Right renal pelvis (tissue), 4 donors: ENCODE results near the gene PRR18. TPM values are rescaled to one million over a fixed set of nuclear protein-coding genes. Genes with fewer than 3 reads are reported as not detected.

Experiments used
- DNase-seq, 4 donors: peaks; one replicate each; pipeline ENCODE4 v3.0.0-alpha.2; 2013; ENCODE audit warnings: low read depth in 4 of 4, low spot score in 3 of 4, missing footprints in 1 of 4
- polyA plus RNA-seq, 4 donors: library from polyadenylated mRNA; unstranded; fragments of 120-200 nt; gene quantifications; one replicate each; pipeline ENCODE4 v1.2.1, GENCODE V29; 2013; ENCODE audit not compliant: insufficient read length in 4 of 4

The PRR18 gene
- polyA plus RNA-seq, 4 donors = 0.26 to 0.43 (median 0.31) TPM

DNA sequence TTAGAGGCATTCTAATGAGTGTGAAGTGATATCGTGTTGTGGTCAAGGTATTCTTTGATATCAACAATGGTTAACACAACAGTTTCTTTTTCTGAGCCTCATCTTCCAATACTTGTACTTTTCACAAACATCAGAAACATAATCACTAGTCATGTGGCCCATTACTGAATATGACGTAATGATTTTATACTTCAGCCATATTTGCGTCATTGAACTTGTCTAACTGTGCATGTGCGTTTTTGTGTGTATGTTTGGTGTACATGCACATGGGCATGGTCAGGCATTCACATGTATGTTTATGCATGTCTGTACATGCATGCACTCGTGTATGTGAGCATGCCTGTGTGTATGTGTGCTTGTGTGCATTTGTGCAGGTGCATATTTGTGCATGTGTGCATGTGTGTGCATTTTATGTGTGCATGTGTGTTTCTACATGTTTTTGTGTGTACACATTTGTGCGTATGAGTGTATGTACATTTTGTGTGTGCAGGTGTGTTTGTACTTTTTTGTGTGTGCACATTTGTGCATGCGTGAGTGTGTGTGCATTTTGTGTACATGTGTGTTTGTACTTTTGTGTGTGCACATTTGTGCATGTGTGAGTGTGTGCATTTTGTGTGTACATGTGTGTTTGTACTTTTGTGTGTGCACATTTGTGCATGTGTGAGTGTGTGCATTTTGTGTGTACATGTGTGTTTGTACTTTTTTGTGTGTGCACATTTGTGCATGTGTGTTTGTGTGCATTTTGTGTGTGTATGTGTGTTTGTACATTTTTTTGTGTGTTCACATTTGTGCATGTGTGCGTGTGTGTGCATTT is 29.4 kb downstream of the PRR18 start:
- no peak for DNase-seq

GRCh38 chr6:166277892-166278578 is 30.2 kb downstream of the PRR18 start:
- no peak for DNase-seq

- no peak for DNase-seq
Measured at GRCh38 chr6:166277018-166277417, 31.2 kb downstream of the PRR18 start.

GRCh38 chr6:166275714-166276166 is 32.5 kb downstream of the PRR18 start:
- DNase-seq = peak in 1 of 4 donors; percentile 41

- no peak for DNase-seq
Measured at GRCh38 chr6:166274739-166275370, 33.3 kb downstream of the PRR18 start.

DNA sequence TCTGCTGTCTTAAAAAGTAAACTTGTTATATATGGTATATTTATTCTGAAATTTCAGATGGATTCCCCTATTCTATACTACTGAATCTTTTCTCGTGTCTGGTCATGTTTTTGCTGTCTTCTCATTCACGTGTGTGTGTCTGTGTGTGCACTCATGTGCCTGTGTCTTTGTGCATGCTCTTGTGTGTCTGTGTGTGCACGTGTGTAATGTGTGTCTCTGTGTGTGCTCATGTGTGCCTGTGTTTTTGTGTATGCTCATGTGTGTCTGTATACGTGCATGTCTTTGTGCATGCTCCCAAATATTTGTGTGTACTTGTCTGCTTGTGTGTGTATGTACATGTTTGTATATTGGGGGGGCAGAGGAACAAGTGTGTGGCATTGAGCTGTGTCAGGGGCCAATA is 34.0 kb downstream of the PRR18 start:
- DNase-seq = no peak

DNA sequence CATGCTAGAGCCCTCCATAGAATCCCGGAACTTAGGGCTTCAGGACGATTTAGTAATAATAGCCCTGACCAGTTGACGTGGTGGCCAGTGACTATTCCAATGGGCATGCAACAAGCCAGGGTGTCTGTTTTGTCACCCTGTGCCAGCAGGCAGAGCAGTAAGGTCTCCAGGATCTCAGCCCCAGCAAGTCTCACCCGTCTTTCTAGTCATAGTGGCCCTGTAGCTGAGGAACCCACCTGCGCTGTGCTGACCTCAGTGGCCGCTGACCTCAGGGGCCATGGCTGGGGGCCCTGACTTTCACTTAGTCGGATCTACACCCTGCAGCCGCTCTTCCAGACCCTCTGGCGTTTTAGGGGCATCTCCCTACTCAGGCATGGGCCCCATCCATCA is 36.8 kb downstream of the PRR18 start:
- no peak for DNase-seq

GRCh38 chr6:166270706-166271375 is 37.4 kb downstream of the PRR18 start:
- DNase-seq = no peak

DNA sequence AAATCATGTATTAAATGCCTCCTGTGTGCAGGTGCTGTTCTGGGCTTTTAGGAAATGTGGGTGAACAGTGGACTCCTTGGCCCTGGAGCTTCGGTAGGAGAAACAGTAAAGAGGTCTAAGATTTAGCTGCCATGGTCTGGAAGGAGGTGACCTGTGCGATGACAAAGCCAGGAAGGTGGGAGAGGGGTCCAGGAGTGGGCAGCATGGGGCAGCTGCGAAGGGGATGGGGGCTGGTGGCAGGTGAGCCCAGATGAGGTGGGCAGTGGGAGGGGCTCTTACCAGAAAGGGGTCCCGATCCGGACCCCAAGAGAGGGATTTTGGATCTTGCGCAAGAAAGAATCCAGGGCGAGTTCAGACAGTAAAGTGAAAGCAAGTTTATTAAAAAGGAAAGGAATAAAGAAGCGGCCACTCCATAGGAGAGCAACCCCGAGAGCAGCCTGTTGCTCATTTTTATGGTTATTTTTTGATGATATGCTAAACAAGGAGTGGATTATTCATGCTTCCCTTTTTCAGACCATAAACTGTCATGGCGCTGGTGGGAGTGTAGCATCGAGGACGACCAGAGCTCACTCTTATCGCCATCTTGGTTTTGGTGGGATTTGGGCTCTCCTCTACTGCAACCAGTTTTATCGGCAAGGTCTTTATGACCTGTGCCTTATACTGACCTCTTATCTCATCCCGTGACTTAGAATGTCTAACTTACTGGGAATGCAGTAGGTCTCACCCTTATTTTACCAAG is 38.7 kb downstream of the PRR18 start:
- DNase-seq = no peak

DNA sequence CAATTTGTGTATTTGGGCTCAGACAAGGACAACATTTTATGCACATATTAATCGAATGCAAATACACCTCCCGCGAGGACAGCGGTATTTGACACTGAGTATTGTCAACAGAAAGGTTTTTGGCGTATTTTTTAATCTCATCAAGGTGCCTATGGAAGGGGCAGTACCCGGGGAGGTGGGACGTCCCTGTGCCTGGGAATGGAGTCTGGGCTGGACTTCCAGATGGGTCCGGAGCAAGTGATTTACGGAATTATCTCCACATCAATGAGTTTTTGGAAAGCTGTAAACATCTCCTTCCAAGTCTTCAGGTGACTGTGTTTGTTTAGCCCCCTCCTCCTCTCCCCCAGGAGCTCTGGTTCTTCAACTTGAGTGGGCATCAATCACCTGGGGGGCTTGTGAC is 39.8 kb downstream of the PRR18 start:
- no peak for DNase-seq

DNA sequence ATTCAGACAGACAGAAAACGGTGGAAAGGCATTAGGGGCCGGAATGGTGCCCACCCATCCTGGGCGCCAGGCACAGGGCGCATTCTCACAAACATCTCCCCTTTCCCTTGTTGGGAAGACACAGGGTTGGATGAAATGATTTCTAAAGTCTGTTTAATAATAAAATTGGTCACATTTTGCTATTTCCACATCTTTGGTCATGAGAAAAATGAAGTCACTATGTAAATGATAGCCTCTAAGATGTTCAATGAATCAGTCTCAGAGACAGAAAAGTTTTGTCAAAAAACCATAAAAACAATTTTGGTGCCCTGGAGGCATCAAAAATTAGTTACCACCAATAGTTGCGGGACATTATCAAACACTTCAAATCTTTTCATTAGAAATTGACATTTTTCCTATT is 40.7 kb downstream of the PRR18 start:
- DNase-seq = no peak

- DNase-seq = no peak
Measured at GRCh38 chr6:166266336-166266735, 41.9 kb downstream of the PRR18 start.

DNA sequence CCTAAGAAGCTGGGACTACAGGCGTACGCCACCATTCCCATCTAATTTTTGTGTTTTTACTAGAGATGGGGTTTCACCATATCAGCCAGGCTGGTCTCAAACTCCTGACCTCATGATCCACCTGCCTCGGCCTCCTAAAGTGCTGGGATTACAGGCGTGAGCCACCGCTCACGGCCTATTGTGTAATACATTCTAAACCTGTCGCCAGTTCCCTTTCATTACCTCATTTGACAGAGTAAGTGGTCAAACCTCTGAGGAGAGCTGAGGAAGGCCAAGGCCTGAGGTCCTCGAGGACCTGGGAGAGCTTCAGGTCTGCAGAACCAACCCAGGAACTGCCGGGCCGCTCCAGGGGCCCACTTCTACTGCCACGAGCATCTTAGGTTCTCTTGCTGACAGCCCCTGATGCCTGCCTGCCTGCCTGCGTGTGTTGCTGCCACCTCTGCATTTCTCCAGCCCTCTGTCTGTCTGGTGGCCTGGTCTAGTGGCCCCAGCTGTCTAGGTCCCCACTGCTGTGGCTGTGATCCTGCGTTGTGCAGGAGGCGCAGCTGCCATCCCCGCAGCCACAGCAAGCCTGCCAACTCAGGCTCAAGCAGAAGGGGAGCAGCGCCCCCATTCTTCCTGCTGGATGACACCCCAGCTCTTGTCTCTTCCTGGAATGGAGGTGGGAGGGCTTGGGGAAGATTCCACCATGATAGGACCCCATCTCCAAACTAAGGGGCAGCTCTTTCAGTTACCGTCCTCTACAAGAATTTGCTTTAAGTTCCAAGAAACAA is 45.3 kb downstream of the PRR18 start:
- DNase-seq = no peak

DNA sequence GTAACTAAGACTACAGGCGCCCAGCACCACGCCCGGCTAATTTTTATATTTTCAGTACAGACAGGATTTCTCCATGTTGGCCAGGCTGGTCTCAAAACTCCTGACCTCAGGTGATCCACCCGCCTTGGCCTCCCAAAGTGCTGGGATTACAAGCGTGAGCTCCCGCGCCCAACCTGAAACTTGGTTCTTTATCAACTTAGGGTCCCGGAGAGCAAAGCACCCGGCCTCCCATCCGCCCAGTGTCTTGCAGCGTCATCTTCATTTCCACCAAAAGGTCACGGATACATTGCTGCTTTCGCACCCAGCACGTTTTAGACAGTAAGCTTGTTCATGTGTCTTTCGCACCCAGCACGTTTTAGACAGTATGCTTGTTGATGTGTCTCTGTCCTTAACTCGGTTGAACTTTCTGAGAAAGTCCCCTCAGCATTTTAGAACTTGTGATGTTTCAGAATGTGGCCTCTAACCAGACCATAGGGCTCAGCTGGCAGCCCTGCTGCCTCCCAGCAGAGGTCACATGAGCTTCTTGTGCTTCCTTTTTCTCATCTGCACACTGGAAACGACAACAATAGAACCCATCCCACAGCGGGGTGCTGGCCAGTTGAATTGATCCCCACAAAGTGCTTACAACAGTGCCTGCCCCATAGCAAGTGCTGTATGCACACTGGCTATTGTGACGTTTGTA is 48.8 kb downstream of the PRR18 start:
- DNase-seq = no peak

DNA sequence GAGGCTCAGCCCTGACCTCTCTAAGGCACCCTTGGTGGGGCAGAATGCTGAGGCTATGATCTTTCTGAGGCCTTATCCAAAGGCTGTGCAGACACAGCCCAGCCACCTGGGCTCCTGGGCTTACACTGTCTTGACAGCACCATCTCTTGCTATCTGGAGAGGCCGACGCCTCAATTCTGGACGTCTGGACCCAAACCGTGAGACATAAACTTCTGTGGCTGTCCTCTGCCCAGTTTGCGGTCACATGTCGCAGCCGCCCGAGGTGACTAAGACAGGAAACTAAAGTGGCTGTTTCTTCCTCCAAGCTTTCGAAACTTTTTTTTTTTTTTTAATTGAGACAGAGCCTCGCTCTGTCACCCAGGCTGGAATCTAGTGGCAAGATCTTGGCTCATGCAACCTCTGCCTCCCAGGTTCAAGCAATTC is 49.3 kb downstream of the PRR18 start:
- DNase-seq = no peak

- no peak for DNase-seq
Measured at GRCh38 chr6:166257911-166258318, 50.3 kb downstream of the PRR18 start.
